Lower leg skin (tissue), 4 donors: ENCODE measurements around the gene MAP3K20. TPM values are rescaled to one million over a fixed set of nuclear protein-coding genes. Genes with fewer than 3 reads are reported as not detected.

Source experiments
- DNase-seq, 2 donors: peaks; one replicate each; pipeline ENCODE4 v3.0.0-alpha.2; 2019; ENCODE audit warnings: low spot score in 2 of 2
- H3K4me3 ChIP-seq: fragments of 200-600 bp; sonication (generic); 2 replicates; pipeline ENCODE4 v1.5.1; 2017; ENCODE audit warnings: mild to moderate bottlenecking, low read depth; ENCODE audit not compliant: poor library complexity, severe bottlenecking
- POLR2A ChIP-seq, 2 donors: fragments of 450-650 bp; IDR thresholded peaks; one replicate each; pipeline ENCODE4 v1.6.1; 2016 to 2017; ENCODE audit warnings: antibody characterized with exemption in 2 of 2, mild to moderate bottlenecking in 1 of 2, moderate library complexity in 1 of 2
- WGBS, 2 donors: methylation state at CpG; one replicate each; pipeline ENCODE4 v1.1.5; 2018; 5-methylcytosine and 5-hydroxymethylcytosine counted together
- intact Hi-C: fragments of 100-400 bp; cut with DNase I; formaldehyde crosslinking; loops from one replicate; pipeline ENCODE4 v1.15.0; 2023; ENCODE audit warnings: low total_unique reads
- total RNA-seq, 4 donors: library from RNA; depleted of rRNA; stranded (reverse); fragments of >200 nt; gene quantifications; one replicate each; pipeline ENCODE4 v1.1.0, GENCODE V29; 2016
- TF ChIP-seq, protein P1 (sequence below), 3 donors: fragments of 450-650 bp; IDR thresholded peaks; one replicate each; pipeline ENCODE4 v1.5.1; 2016; ENCODE audit warnings: antibody characterized with exemption in 3 of 3, mild to moderate bottlenecking in 3 of 3, moderate library complexity in 2 of 3

Gene MAP3K20
- total RNA-seq, 4 donors from 2014 or later = 30.9 to 40.3 (median 37.3) TPM

DNA sequence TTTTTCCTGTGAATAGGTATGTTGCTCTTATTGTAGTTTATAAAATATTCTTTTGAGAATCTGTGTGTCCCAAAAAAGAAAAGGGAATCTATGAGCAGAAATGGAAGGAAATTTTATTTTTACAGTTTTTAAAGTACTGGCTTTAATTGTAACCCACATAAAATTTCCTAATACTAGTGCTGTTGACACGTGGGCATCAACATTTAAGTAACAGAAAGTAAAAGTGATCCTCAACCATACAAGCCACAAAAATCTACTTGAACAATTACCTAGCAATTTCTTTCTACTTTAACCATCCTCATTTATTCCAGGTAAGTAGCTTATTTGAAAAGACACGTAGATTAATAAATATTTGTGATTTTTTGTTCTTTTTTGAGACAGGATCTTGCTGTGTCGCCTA is 62.0 kb downstream of the MAP3K20 start:
- no peak for DNase-seq
- 80 to 86% methylated on average over 3 of the region's 3 CpGs for WGBS, 2 donors
- no peak overlapping the region for H3K4me3 ChIP-seq
- TF ChIP-seq, protein P1, sequence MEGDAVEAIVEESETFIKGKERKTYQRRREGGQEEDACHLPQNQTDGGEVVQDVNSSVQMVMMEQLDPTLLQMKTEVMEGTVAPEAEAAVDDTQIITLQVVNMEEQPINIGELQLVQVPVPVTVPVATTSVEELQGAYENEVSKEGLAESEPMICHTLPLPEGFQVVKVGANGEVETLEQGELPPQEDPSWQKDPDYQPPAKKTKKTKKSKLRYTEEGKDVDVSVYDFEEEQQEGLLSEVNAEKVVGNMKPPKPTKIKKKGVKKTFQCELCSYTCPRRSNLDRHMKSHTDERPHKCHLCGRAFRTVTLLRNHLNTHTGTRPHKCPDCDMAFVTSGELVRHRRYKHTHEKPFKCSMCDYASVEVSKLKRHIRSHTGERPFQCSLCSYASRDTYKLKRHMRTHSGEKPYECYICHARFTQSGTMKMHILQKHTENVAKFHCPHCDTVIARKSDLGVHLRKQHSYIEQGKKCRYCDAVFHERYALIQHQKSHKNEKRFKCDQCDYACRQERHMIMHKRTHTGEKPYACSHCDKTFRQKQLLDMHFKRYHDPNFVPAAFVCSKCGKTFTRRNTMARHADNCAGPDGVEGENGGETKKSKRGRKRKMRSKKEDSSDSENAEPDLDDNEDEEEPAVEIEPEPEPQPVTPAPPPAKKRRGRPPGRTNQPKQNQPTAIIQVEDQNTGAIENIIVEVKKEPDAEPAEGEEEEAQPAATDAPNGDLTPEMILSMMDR (IDR thresholded peaks at IDR 0.05) = no peak
- TF ChIP-seq POLR2A (IDR thresholded peaks at IDR 0.05) = no peak
- intact Hi-C loops = no loop called here

DNA sequence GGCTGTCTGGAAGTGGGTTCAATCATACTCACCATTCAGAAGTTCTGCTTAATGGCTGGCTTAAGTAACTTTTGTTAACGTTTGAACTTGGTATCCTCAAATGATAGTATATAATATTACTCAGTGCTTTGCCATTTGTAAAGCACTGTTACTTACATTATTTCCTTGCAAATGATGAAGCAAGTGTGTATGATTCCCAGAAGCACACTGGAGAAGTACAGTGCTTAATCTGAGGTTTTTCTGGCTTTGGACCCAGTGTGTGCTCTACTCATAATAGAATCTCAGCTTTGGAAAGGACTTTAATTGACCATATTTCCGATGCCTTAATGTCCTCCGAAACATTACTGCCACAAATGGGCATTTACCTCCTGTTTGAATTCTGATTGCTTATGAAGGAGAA is 63.3 kb downstream of the MAP3K20 start:
- H3K4me3 ChIP-seq = no peak overlapping the region
- intact Hi-C loops = no loop called here
- no peak for DNase-seq
- WGBS, 2 donors = 91 to 92% methylated on average over 3 of the region's 3 CpGs
- TF ChIP-seq POLR2A (IDR thresholded peaks at IDR 0.05) = no peak
- TF ChIP-seq, protein P1 (IDR thresholded peaks at IDR 0.05) = no peak

DNA sequence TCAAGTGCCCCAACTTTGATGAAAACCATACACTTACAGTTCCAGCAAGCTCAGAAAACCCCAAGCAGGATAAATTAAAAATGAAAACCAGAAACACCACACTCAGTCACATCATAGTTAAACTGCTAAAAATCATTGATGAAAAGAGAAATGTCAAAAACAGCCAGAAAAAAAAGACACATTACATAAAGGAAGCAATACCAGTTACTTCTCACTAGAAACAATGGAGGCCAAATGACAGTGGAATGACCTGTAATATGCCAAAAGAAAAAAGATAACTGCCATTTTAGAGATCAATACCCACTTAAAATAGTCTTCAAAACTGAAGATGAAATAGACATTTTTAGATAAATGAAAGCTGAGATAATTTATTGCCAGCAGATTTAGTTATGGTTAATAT is 66.0 kb downstream of the MAP3K20 start:
- intact Hi-C loops = no loop called here
- no peak overlapping the region for H3K4me3 ChIP-seq
- no peak for TF ChIP-seq POLR2A (IDR thresholded peaks at IDR 0.05)
- TF ChIP-seq, protein P1 (IDR thresholded peaks at IDR 0.05) = no peak
- no peak for DNase-seq

DNA sequence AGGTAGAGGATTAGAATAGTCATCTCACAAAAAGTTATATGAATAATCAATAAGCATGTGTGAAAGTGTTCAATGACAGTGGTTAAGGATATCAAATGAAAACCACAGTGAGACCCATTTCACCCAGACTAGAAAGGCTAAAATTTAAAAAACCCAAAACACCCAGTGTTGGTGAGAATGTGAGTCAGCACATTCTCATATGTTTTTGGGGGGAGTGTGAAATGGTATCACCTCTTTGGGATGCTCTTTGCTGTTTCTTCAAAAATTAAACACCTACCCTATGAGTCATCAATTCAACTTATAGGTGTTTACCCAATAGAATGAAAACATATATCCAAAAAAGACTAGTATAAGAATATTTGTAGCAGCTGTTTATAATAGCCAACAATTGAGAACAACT is 69.8 kb downstream of the MAP3K20 start:
- H3K4me3 ChIP-seq = no peak overlapping the region
- TF ChIP-seq, protein P1 (IDR thresholded peaks at IDR 0.05) = no peak
- TF ChIP-seq POLR2A (IDR thresholded peaks at IDR 0.05) = no peak
- intact Hi-C loops = no loop called here
- no peak for DNase-seq

DNA sequence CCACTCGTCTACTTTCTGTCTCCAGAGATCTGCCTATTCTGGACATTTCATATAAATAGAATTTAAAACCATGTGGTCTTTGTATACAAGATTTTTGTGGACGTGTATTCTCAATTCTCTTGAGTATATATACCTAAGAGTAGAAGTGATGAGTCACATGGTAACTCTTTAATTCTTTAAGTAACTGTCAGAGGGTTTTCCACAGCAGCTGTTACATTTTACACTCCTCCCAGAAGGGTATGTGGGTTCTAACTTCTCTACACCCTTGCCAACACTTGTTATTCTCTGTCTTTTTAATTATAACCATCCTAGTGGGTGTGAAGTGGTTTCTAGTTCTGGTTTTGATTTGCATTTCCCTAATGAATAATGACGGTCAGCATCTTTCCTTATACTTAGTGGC is 70.9 kb downstream of the MAP3K20 start:
- TF ChIP-seq, protein P1 (IDR thresholded peaks at IDR 0.05) = no peak
- no peak for TF ChIP-seq POLR2A (IDR thresholded peaks at IDR 0.05)
- no peak for DNase-seq
- intact Hi-C loops = no loop called here
- H3K4me3 ChIP-seq = no peak overlapping the region
- WGBS, 2 donors = 62 to 74% methylated on average over 3 of the region's 3 CpGs

DNA sequence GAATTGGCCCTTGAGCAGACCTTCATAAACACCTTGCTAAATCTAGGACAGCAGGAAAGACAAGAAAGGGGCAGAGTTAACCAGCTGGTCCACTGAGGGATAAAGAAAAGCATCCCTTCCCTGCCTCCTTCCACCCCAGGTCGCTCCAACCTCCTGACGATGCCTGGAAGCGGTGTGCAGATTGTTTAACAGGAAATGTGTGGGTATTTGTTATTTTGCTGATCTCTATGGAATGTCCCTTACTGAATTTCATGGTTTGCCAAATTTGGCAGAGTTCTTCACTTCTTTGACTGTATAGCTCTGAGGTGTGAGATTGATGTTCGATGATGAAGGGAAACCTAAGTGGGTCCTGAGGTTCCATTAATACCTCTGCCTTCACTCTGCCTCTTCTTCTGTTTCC is 72.9 kb downstream of the MAP3K20 start:
- no peak for DNase-seq
- TF ChIP-seq, protein P1 (IDR thresholded peaks at IDR 0.05) = no peak
- TF ChIP-seq POLR2A (IDR thresholded peaks at IDR 0.05) = no peak
- WGBS, 2 donors = 85 to 86% methylated on average over 4 of the region's 4 CpGs
- H3K4me3 ChIP-seq = no peak overlapping the region
- intact Hi-C loops = no loop called here
